Activated CD4-positive, alpha-beta memory T cell treated with anti-CD3 and anti-CD28 coated beads for 36 hours (primary cell): ENCODE data around the gene SGPP2. TPM values are rescaled to one million over a fixed set of nuclear protein-coding genes. Genes with fewer than 3 reads are reported as not detected.

Experiments
- CTCF ChIA-PET: fragments of 350-600 bp; sonication (Branson Sonifier 250); formaldehyde crosslinking; loops from one replicate; lab custom pipeline; 2021; ENCODE audit warnings: antibody characterized with exemption, inconsistent platforms; lab: Charles Lee
- POLR2A ChIA-PET: fragments of 350-600 bp; sonication (Branson Sonifier 250); formaldehyde crosslinking; loops from one replicate; lab custom pipeline; 2021; ENCODE audit warnings: antibody characterized with exemption; lab: Charles Lee
- DNase-seq: peaks from one replicate; pipeline ENCODE4 v3.0.0-alpha.2; 2020
- H3K27ac Mint-ChIP-seq: one replicate; pipeline ENCODE4 v1.8.0; 2021; ENCODE audit warnings: mixed read lengths
- H3K27me3 Mint-ChIP-seq: one replicate; pipeline ENCODE4 v1.8.0; 2021; ENCODE audit warnings: mixed read lengths
- H3K36me3 Mint-ChIP-seq: one replicate; pipeline ENCODE4 v1.8.0; 2021; ENCODE audit warnings: mixed read lengths
- H3K4me1 Mint-ChIP-seq: one replicate; pipeline ENCODE4 v1.8.0; 2021; ENCODE audit warnings: low read depth, mixed read lengths
- H3K4me3 Mint-ChIP-seq: one replicate; pipeline ENCODE4 v1.8.0; 2021; ENCODE audit warnings: mild to moderate bottlenecking, mixed read lengths
- H3K9me3 Mint-ChIP-seq: one replicate; pipeline ENCODE4 v1.8.0; 2021; ENCODE audit warnings: mixed read lengths
- intact Hi-C: fragments of 100-400 bp; cut with micrococcal nuclease; formaldehyde crosslinking; loops from one replicate; pipeline ENCODE4 v1.15.1; 2023
- total RNA-seq, 2 experiments: library from RNA; stranded (reverse); gene quantifications; one replicate each; pipeline ENCODE4 v1.2.3, GENCODE V29; 2021

The SGPP2 gene
- total RNA-seq, result 10 to 100 TPM; 20.3 to 20.8 TPM

GRCh38 chr2:222424276-222424728, at the start of gene SGPP2:
Gene SGPP2 (plus strand): TSS chr2:222424543. CDS start chr2:222424603, 60 bp downstream.
- ChIA-PET CTCF (interaction anchor here (0.5 to 2.5 kb wide), 3 partner anchors 106 to 538 kb away, joined by 3 to 12 read pairs (median 5); no protein-coding TSS in a partner anchor), POLR2A (interaction anchor here (2.5 kb wide), 1 partner anchor 106 kb away, joined by 8 read pairs; no protein-coding TSS in a partner anchor)
- Mint-ChIP-seq H3K36me3 (peaks cover 18% of the 10 kb centered on the region), H3K9me3 (peaks cover 3% of the 10 kb centered on the region), H3K27ac (peak within 1 kb of the TSS; percentile 100), H3K4me1 (peaks cover 54% of the 10 kb centered on the region), H3K4me3 (peak within 1 kb of the TSS; percentile 99), H3K27me3 (peaks cover 7% of the 10 kb centered on the region)
- intact Hi-C loops, result loop anchor here (10.0 kb wide), 2 partner anchors 390 to 850 kb away; partner anchors contain the start of gene EPHA4
- DNase-seq, result peak; percentile 49

- POLR2A ChIA-PET, result no interaction called here
- Mint-ChIP-seq H3K4me1 (no peaks in the 10 kb centered on the region), H3K9me3 (no peaks in the 10 kb centered on the region), H3K36me3 (no peaks in the 10 kb centered on the region), H3K4me3 (no peak overlapping the region), H3K27ac (no peak overlapping the region), H3K27me3 (peaks cover 20% of the 10 kb centered on the region)
- CTCF ChIA-PET, result no interaction called here
- intact Hi-C loops, result no loop called here
- no peak for DNase-seq
Measured at GRCh38 chr2:222375798-222376197, 48.5 kb upstream of the SGPP2 start.

- H3K27ac Mint-ChIP-seq, result no peak overlapping the region
- H3K27me3 Mint-ChIP-seq, result peaks cover 8% of the 10 kb centered on the region
- intact Hi-C loops, result no loop called here
- DNase-seq, result no peak
- no peaks in the 10 kb centered on the region for H3K4me1 Mint-ChIP-seq
- no peak overlapping the region for H3K4me3 Mint-ChIP-seq
- ChIA-PET POLR2A (no interaction called here), CTCF (no interaction called here)
- no peaks in the 10 kb centered on the region for H3K9me3 Mint-ChIP-seq
- H3K36me3 Mint-ChIP-seq, result no peaks in the 10 kb centered on the region
Measured at GRCh38 chr2:222380456-222380855, 43.9 kb upstream of the SGPP2 start.

- peaks cover 8% of the 10 kb centered on the region for H3K27me3 Mint-ChIP-seq
- H3K4me3 Mint-ChIP-seq, result no peak overlapping the region
- no peak overlapping the region for H3K27ac Mint-ChIP-seq
- no peak for DNase-seq
- no peaks in the 10 kb centered on the region for H3K9me3 Mint-ChIP-seq
- ChIA-PET POLR2A (no interaction called here), CTCF (no interaction called here)
- intact Hi-C loops, result no loop called here
- no peaks in the 10 kb centered on the region for H3K36me3 Mint-ChIP-seq
- no peaks in the 10 kb centered on the region for H3K4me1 Mint-ChIP-seq
Measured at GRCh38 chr2:222381566-222381965, 42.8 kb upstream of the SGPP2 start.

- no peak overlapping the region for H3K27ac Mint-ChIP-seq
- no peaks in the 10 kb centered on the region for H3K9me3 Mint-ChIP-seq
- no peak overlapping the region for H3K4me3 Mint-ChIP-seq
- intact Hi-C loops, result no loop called here
- peaks cover 7% of the 10 kb centered on the region for H3K27me3 Mint-ChIP-seq
- no peaks in the 10 kb centered on the region for H3K36me3 Mint-ChIP-seq
- POLR2A ChIA-PET, result no interaction called here
- CTCF ChIA-PET, result no interaction called here
- DNase-seq, result no peak
- no peaks in the 10 kb centered on the region for H3K4me1 Mint-ChIP-seq
Measured at GRCh38 chr2:222383255-222383654, 41.1 kb upstream of the SGPP2 start.

- intact Hi-C loops, result no loop called here
- POLR2A ChIA-PET, result no interaction called here
- CTCF ChIA-PET, result no interaction called here
Measured at GRCh38 chr2:222391743-222392285, 32.5 kb upstream of the SGPP2 start.

GRCh38 chr2:222393733-222394267, 30.5 kb upstream of the SGPP2 start:
- H3K27ac Mint-ChIP-seq, result no peak overlapping the region
- H3K27me3 Mint-ChIP-seq, result peaks cover 2% of the 10 kb centered on the region
- H3K4me1 Mint-ChIP-seq, result no peaks in the 10 kb centered on the region
- CTCF ChIA-PET, result no interaction called here
- no peak overlapping the region for H3K4me3 Mint-ChIP-seq
- no peaks in the 10 kb centered on the region for H3K9me3 Mint-ChIP-seq
- DNase-seq, result no peak
- POLR2A ChIA-PET, result no interaction called here
- intact Hi-C loops, result no loop called here
- H3K36me3 Mint-ChIP-seq, result no peaks in the 10 kb centered on the region

More at GRCh38 chr2:222391743-222392285, 32.5 kb upstream of the SGPP2 start:
- peaks cover 7% of the 10 kb centered on the region for H3K27me3 Mint-ChIP-seq
- no peaks in the 10 kb centered on the region for H3K36me3 Mint-ChIP-seq
- H3K4me1 Mint-ChIP-seq, result no peaks in the 10 kb centered on the region
- H3K9me3 Mint-ChIP-seq, result no peaks in the 10 kb centered on the region
- H3K4me3 Mint-ChIP-seq, result no peak overlapping the region
- no peak for DNase-seq
- H3K27ac Mint-ChIP-seq, result no peak overlapping the region

- intact Hi-C loops, result no loop called here
- Mint-ChIP-seq H3K4me1 (no peaks in the 10 kb centered on the region), H3K27ac (no peak overlapping the region), H3K4me3 (no peak overlapping the region), H3K36me3 (no peaks in the 10 kb centered on the region), H3K9me3 (peaks cover 7% of the 10 kb centered on the region), H3K27me3 (no peaks in the 10 kb centered on the region)
- POLR2A ChIA-PET, result no interaction called here
- CTCF ChIA-PET, result no interaction called here
- DNase-seq, result no peak
Measured at GRCh38 chr2:222398446-222398885, 25.9 kb upstream of the SGPP2 start.

GRCh38 chr2:222399038-222399783, 25.1 kb upstream of the SGPP2 start:
- DNase-seq, result no peak
- ChIA-PET CTCF (interaction anchor here (0.6 kb wide), 1 partner anchor 110 kb away, joined by 3 read pairs; no protein-coding TSS in a partner anchor), POLR2A (no interaction called here)
- peaks cover 2% of the 10 kb centered on the region for H3K27me3 Mint-ChIP-seq
- H3K36me3 Mint-ChIP-seq, result no peaks in the 10 kb centered on the region
- H3K27ac Mint-ChIP-seq, result no peak overlapping the region
- H3K4me1 Mint-ChIP-seq, result no peaks in the 10 kb centered on the region
- intact Hi-C loops, result no loop called here
- peaks cover 7% of the 10 kb centered on the region for H3K9me3 Mint-ChIP-seq
- H3K4me3 Mint-ChIP-seq, result no peak overlapping the region

- intact Hi-C loops, result no loop called here
- Mint-ChIP-seq H3K27ac (no peak overlapping the region), H3K4me3 (no peak overlapping the region), H3K9me3 (peaks cover 7% of the 10 kb centered on the region), H3K4me1 (no peaks in the 10 kb centered on the region), H3K36me3 (no peaks in the 10 kb centered on the region), H3K27me3 (peaks cover 2% of the 10 kb centered on the region)
- ChIA-PET POLR2A (no interaction called here), CTCF (no interaction called here)
- DNase-seq, result no peak
Measured at GRCh38 chr2:222404151-222404905, 20.0 kb upstream of the SGPP2 start.

GRCh38 chr2:222408684-222409083, 15.7 kb upstream of the SGPP2 start:
- no peak for DNase-seq
- intact Hi-C loops, result no loop called here
- ChIA-PET POLR2A (no interaction called here), CTCF (no interaction called here)
- H3K4me1 Mint-ChIP-seq, result no peaks in the 10 kb centered on the region
- H3K36me3 Mint-ChIP-seq, result peaks cover 3% of the 10 kb centered on the region
- peaks cover 10% of the 10 kb centered on the region for H3K9me3 Mint-ChIP-seq
- no peak overlapping the region for H3K4me3 Mint-ChIP-seq
- H3K27ac Mint-ChIP-seq, result no peak overlapping the region
- peaks cover 2% of the 10 kb centered on the region for H3K27me3 Mint-ChIP-seq

GRCh38 chr2:222410534-222410933, 13.8 kb upstream of the SGPP2 start:
- Mint-ChIP-seq H3K27ac (no peak overlapping the region), H3K36me3 (peaks cover 3% of the 10 kb centered on the region), H3K4me3 (no peak overlapping the region), H3K4me1 (no peaks in the 10 kb centered on the region), H3K27me3 (no peaks in the 10 kb centered on the region), H3K9me3 (peaks cover 14% of the 10 kb centered on the region)
- intact Hi-C loops, result no loop called here
- ChIA-PET POLR2A (no interaction called here), CTCF (no interaction called here)
- no peak for DNase-seq
